ENCODE data around the gene CDH26. TPM values are rescaled to one million over a fixed set of nuclear protein-coding genes. Genes with fewer than 3 reads are reported as not detected.

The CDH26 gene
- total RNA-seq, 2 experiments from 2014 or later = 0.75 to 1.1 TPM

GRCh38 chr20:60060593-60060992 lies 102.4 kb downstream of the CDH26 start:
- ATAC-seq (ENCODE audit: poor library complexity) (no peak), DNase-seq (no peak)
- Mint-ChIP-seq H3K36me3 (ENCODE audit: low read depth) (no peaks in the 10 kb centered on the region), H3K4me1 (ENCODE audit: low read depth) (peaks cover 54% of the 10 kb centered on the region), H3K9me3 (no peaks in the 10 kb centered on the region), H3K27me3 (no peaks in the 10 kb centered on the region), H3K27ac (no peak overlapping the region), H3K4me3 (no peak overlapping the region)
- ChIA-PET POLR2A (no interaction called here), CTCF (no interaction called here)
- peaks cover 51% of the 10 kb centered on the region for H3K4me1 ChIP-seq (ENCODE audit: insufficient read depth, low read length)
- H3K27ac ChIP-seq (ENCODE audit: low read depth in 1 of 2, low read length in 2 of 2) = no peak overlapping the region
- intact Hi-C loops (cut with DNase I, micrococcal nuclease) = no loop called here
- no peak overlapping the region for H3K4me3 ChIP-seq (ENCODE audit: low read length)
- no peaks in the 10 kb centered on the region for H3K27me3 ChIP-seq (ENCODE audit: control insufficient read depth in 1 of 2, insufficient read depth in 2 of 2, low read length in 2 of 2)
- no peaks in the 10 kb centered on the region for H3K9me3 ChIP-seq (ENCODE audit: control insufficient read depth in 1 of 2, insufficient read depth in 1 of 2, low read length in 2 of 2)
- TF ChIP-seq CTCF (IDR thresholded peaks at IDR 0.05) = no peak
- no peaks in the 10 kb centered on the region for H3K36me3 ChIP-seq (ENCODE audit: insufficient read depth, low read length)

GRCh38 chr20:60062431-60063047 lies 104.3 kb downstream of the CDH26 start:
- H3K36me3 ChIP-seq (ENCODE audit: insufficient read depth, low read length) = no peaks in the 10 kb centered on the region
- ChIA-PET CTCF (no interaction called here), POLR2A (interaction anchor here (0.6 kb wide), 1 partner anchor 114 kb away, joined by 3 read pairs; no protein-coding TSS in a partner anchor)
- no peak overlapping the region for H3K4me3 ChIP-seq (ENCODE audit: low read length)
- H3K27ac Mint-ChIP-seq = no peak overlapping the region
- DNase-seq = no peak
- H3K27me3 Mint-ChIP-seq = no peaks in the 10 kb centered on the region
- no peaks in the 10 kb centered on the region for H3K36me3 Mint-ChIP-seq (ENCODE audit: low read depth)
- H3K9me3 ChIP-seq (ENCODE audit: control insufficient read depth in 1 of 2, insufficient read depth in 1 of 2, low read length in 2 of 2) = no peaks in the 10 kb centered on the region
- no peak overlapping the region for H3K27ac ChIP-seq (ENCODE audit: low read depth in 1 of 2, low read length in 2 of 2)
- H3K4me1 ChIP-seq (ENCODE audit: insufficient read depth, low read length) = peaks cover 31% of the 10 kb centered on the region
- no peak for TF ChIP-seq CTCF (IDR thresholded peaks at IDR 0.05)
- ATAC-seq (ENCODE audit: poor library complexity) = no peak
- no peak overlapping the region for H3K4me3 Mint-ChIP-seq
- H3K27me3 ChIP-seq (ENCODE audit: control insufficient read depth in 1 of 2, insufficient read depth in 2 of 2, low read length in 2 of 2) = no peaks in the 10 kb centered on the region
- intact Hi-C loops (cut with DNase I, micrococcal nuclease) = no loop called here
- H3K9me3 Mint-ChIP-seq = no peaks in the 10 kb centered on the region
- H3K4me1 Mint-ChIP-seq (ENCODE audit: low read depth) = peaks cover 34% of the 10 kb centered on the region

- ChIA-PET CTCF (no interaction called here), POLR2A (interaction anchor here (0.6 kb wide), 1 partner anchor 114 kb away, joined by 3 read pairs; no protein-coding TSS in a partner anchor)
- no peaks in the 10 kb centered on the region for H3K27me3 ChIP-seq (ENCODE audit: control insufficient read depth in 1 of 2, insufficient read depth in 2 of 2, low read length in 2 of 2)
- no peaks in the 10 kb centered on the region for H3K36me3 Mint-ChIP-seq (ENCODE audit: low read depth)
- no peak for TF ChIP-seq CTCF (IDR thresholded peaks at IDR 0.05)
- ATAC-seq (ENCODE audit: poor library complexity) = no peak
- no peaks in the 10 kb centered on the region for H3K27me3 Mint-ChIP-seq
- H3K4me1 ChIP-seq (ENCODE audit: insufficient read depth, low read length) = peaks cover 26% of the 10 kb centered on the region
- DNase-seq = no peak
- H3K9me3 ChIP-seq (ENCODE audit: control insufficient read depth in 1 of 2, insufficient read depth in 1 of 2, low read length in 2 of 2) = no peaks in the 10 kb centered on the region
- peaks cover 29% of the 10 kb centered on the region for H3K4me1 Mint-ChIP-seq (ENCODE audit: low read depth)
- H3K4me3 Mint-ChIP-seq = no peak overlapping the region
- no peak overlapping the region for H3K4me3 ChIP-seq (ENCODE audit: low read length)
- H3K27ac Mint-ChIP-seq = no peak overlapping the region
- intact Hi-C loops (cut with DNase I, micrococcal nuclease) = no loop called here
- H3K9me3 Mint-ChIP-seq = no peaks in the 10 kb centered on the region
- H3K36me3 ChIP-seq (ENCODE audit: insufficient read depth, low read length) = no peaks in the 10 kb centered on the region
- no peak overlapping the region for H3K27ac ChIP-seq (ENCODE audit: low read depth in 1 of 2, low read length in 2 of 2)
These were observed 104.8 kb downstream of the CDH26 start for GRCh38 chr20:60063048-60063451.
